GM12892 (cell line): ENCODE data around the gene PPP4R2.

Experiments used
- DNase-seq: peaks from one replicate; pipeline ENCODE4 v3.0.0; 2011; ENCODE audit not compliant: insufficient read length
- FAIRE-seq: peaks from 2 replicates; lab custom pipeline; 2011; peaks lifted over from hg19 to GRCh38; lab: Jason Lieb, UNC
- POLR2A ChIP-seq: IDR thresholded peaks from 2 replicates; pipeline ENCODE4 v1.6.1; 2011; ENCODE audit warnings: low read depth, low read length, control low read depth
- POLR2AphosphoS5 ChIP-seq: IDR thresholded peaks from 2 replicates; pipeline ENCODE4 v1.6.1; 2011; ENCODE audit warnings: low read depth, low read length, control low read depth
- TAF1 ChIP-seq: IDR thresholded peaks from 2 replicates; pipeline ENCODE4 v1.6.1; 2011; ENCODE audit warnings: low read depth, mild to moderate bottlenecking, control low read depth, low read length, borderline replicate concordance

The PPP4R2 gene

DNA sequence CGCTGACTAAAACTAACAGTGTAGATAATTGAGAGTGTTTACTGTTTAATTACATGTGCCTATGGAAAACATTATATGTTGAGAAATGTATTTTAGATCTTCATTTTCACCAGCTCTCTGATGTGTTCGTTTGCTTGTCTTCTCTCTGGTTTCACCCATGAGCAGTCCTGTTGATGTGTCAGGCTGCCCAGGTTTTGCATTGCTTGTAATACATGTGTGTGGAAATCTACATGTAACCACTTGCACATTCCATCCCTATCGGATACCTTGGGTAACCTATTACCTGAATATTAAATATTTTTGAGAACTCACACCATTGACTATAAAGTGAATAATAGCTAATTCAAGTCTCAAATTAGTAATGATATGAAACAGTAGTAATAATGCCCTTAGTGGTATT lies 13.1 kb downstream of the PPP4R2 start:
- TF ChIP-seq TAF1 (no peak), POLR2AphosphoS5 (no peak), POLR2A (no peak)
- DNase-seq, result no peak
- FAIRE-seq, result no peak

DNA sequence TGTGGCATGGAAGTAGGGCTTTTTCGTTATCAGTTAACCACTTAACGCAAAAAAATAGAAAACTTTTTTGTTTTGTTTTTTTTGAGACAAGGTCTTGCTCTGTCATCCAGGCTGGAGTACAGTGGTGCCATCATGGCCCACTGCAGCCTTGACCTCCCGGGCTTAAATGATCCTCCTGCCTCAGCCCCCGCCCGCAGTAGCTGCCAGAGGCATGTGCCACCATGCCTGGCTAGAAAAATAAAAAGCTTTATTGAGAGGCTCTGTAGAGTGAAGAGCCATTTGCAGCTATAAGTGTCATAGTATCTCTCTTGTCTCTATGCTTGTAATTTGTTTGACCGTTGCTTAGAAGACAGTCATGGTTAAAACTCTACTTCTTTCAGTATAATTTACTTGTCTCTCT lies 13.5 kb downstream of the PPP4R2 start:
- DNase-seq, result no peak
- TF ChIP-seq POLR2AphosphoS5 (no peak), POLR2A (no peak), TAF1 (no peak)
- no peak for FAIRE-seq

DNA sequence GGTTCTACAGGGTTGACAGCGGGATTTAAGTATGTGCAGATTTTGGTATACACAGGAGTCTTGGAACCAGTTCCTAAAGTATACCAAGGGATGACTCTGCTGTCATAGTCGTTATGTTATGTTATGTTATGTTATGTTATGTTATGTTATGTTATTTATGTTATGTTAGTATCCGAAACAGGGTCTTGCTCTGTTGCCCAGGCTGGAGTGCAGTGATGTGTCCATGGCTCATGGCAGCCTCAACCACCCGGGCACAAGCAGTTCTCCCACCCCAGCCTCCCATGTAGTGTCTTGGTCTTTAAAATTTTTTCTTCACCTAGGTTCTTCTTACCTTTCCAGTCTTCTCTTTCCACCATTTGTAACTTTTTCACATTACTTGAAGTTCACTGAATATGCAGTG lies 21.7 kb downstream of the PPP4R2 start:
- TF ChIP-seq TAF1, result no peak
- TF ChIP-seq POLR2AphosphoS5, result no peak
- no peak for TF ChIP-seq POLR2A
- FAIRE-seq (peak; percentile 14), DNase-seq (no peak)

DNA sequence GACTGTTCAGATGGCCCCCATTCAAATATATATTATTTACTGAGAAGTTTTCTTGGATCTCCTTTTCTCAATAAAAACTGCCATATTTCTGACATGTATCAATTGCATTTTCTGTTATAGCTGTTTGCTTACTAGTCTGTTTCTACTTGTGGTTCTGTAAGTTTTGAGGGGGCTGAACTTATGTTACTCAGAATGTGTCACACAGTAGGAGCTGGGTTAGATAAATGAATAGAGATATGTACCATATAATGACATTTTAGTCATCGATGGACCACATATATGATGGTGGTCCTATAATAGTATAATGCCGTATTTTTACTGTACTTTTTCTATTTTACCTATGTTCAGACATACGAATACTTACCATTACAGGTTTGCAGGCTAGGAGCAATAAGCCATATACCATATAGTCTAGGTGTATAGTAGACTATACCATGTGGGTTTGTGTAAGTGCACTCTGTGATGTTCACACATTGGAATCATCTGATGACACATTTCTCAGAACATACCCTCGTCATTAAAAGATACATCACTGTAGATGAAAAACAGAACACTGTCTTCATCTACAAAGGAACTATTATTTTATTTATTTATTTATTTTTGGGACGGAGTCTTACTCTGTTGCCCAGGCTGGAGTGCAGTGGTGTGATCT lies 22.3 kb downstream of the PPP4R2 start:
- DNase-seq, result no peak
- FAIRE-seq, result no peak
- no peak for TF ChIP-seq POLR2A
- no peak for TF ChIP-seq POLR2AphosphoS5
- no peak for TF ChIP-seq TAF1

DNA sequence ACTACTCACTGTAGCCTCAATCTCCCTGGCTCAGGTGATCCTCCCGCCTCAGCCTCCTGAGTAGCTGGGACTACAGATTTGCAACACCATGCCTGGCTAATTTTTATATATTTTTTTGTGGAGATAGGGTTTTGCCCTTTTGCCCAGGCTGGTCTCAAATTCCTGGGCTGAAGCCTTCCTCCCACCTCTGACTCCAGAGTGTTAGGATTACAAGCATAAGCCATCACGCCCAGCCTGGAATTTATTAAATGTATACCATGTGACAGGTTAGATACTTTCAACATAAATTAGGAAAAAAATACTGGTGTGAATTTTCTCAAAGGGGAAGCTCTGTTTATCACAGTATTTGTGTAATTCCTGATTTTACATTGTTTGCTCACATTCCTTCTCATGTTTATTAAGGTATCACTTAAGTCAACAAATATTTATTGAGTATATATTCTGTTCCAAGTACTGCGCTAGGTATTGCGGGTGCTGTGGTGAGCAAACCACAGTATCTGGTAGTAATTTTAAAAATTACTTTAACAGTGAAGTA lies 24.8 kb downstream of the PPP4R2 start:
- DNase-seq, result no peak
- TF ChIP-seq TAF1, result no peak
- no peak for TF ChIP-seq POLR2A
- no peak for TF ChIP-seq POLR2AphosphoS5
- FAIRE-seq, result no peak

DNA sequence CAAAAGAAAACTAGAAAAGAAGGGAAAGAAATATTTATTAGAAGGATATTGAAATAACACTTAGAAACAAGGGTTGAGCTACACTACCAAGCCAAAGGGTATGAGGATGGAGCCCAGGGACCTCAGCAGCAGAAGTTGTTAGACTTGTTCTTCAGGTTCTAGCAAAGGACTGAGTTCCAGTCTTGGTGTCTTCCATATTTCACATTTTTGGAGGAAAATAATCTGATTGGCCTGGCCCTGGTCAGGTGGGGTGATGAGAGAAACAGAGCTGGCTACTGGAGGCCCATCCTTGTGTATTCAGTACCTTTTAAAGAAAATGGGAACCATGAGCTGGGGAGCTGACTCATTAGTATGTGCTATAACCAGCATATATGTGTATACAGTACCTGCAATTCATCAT lies 28.2 kb downstream of the PPP4R2 start:
- FAIRE-seq (no peak), DNase-seq (no peak)
- no peak for TF ChIP-seq TAF1

DNA sequence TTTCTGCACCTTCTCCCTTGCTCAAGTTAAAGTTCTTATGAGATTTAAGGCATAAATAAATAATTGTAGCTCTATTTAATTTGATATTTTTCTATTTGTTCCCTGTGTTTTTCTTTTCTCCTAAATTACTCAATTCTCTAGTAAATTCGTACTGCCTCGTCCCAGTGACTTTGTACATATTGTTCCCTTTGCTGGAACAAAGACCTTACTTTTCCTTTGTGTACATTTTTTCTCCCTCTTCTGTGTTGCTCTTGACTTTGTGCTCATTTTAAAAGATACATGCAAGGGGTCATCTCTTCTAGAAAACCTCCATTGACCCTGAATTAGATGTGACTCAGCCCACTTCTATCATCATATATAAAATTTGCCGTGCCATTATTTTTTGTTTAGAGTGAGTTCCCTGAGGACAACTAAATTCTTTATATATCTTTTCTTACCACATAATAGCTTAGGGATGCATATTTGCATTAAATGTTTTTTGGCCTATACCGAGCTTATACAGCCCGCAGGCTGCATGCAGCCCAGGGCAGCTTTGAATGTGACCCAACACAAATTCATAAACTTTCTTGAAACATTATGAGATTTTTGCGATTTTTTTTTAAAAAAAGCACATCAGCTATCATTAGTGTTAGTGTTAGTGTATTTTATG lies 29.6 kb downstream of the PPP4R2 start:
- no peak for TF ChIP-seq TAF1
- TF ChIP-seq POLR2A, result no peak
- no peak for TF ChIP-seq POLR2AphosphoS5
- FAIRE-seq (no peak), DNase-seq (no peak)

DNA sequence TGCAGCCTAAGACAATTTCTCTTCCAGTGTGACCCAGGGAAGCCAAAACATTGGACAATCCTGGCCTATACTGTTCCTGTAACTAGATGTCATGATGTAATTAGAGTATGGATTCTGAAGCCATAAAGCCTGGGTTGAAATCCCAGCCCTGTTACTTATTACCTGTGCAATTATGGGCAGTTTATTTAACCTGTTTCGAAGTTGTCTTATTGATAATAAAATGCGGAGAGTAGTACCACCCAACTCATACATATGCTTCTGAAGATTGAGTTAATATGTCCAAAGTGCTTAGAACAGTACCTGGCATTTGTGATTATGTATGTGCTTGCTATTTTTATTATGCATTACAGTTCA lies 30.1 kb downstream of the PPP4R2 start:
- DNase-seq (no peak), FAIRE-seq (no peak)
- no peak for TF ChIP-seq POLR2AphosphoS5
- TF ChIP-seq POLR2A, result no peak
- TF ChIP-seq TAF1, result no peak

DNA sequence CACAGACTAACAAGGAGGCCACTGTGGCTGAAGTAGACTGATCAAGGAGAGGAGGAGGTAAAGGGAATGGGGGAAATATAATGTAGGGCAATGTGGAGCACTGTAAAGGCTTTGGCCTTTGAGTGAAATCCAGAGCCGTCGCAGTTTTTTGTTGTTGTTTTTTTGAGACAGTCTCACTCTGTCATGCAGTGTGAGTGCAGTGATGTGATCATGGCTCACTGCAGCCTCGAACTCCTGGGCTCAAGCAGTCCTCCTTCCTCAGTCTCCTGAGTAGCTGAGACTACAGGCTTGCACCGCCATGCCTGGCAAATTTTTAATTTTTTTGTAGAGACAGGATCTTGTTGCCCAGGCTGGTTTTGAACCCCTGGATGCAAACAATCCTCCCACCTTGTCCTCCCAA lies 32.2 kb downstream of the PPP4R2 start:
- FAIRE-seq (no peak), DNase-seq (no peak)
- TF ChIP-seq POLR2A (no peak), POLR2AphosphoS5 (no peak), TAF1 (no peak)

DNA sequence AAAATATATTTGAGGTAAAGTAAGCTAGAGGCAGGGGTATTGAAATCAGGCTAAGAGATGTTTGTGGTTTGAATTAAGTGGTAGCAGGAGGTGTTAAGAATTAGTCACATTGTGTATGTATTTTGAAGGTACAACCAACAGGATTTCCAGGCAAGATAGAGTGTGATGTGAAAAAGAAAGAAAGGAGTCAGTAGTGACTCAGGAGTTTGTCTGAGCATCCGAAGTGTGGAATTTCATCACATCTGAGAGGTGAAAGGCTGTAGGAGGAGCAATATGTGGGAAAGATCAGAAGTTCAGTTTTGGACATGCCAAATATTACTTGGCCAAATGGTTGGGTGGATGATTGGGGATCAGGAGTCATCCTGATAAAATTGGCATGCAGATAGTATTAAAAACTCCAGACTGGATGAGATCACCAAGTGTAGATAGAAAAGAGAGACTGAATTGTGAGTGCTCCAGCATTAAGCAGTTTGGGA lies 32.7 kb downstream of the PPP4R2 start:
- FAIRE-seq, result peak; percentile 70
- TF ChIP-seq POLR2A (no peak), POLR2AphosphoS5 (no peak), TAF1 (no peak)
- DNase-seq, result no peak

DNA sequence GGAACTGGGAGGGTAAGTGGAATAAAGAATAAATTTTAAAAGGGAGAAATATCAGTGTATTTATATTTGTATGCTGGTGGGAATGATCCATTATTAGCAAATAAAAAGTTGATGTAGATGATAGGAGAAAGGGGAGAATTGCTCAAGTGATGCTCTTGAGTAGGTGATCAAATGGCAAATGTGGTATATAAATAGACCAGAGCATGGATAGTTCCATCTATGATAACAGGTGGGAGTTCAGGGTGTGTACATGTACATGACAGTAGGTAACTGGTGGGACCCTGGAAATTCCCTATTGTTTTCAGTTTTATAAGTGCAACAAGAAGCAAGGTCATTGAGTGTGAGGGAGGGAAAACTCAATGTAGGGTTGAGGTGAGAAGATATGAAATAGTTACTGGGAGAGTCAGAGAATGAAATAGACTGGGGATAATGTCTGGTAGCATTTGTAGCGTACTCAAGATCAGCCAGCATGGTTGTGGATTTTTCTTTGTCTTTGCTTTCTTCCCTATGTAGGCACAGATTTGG lies 33.5 kb downstream of the PPP4R2 start:
- TF ChIP-seq POLR2A (no peak), POLR2AphosphoS5 (no peak), TAF1 (no peak)
- no peak for FAIRE-seq
- DNase-seq, result no peak

DNA sequence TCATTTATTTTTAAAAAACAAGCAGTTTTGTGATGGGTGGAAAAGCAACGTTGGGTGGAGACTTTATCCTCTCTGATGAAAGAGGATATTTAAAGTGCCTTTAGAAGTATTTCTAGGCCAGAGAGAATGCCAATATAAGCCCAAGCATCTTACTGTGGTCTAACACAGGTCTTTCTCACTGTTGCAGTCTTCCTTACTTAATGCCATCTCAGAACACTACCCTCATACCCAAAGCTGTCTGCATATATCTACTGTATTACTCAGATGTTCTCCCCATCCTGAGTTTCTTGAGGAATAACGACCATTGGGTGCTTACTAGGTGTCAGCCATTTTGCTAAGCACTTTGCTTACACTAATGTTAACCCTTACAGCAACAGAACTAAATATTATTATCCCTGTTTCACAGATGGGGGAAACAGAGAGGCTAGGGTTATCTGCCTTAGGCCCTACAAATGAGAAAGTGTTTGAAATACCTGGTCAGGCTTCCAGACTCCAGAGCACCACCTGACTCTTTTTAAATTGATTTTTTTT lies 35.0 kb downstream of the PPP4R2 start:
- FAIRE-seq (no peak), DNase-seq (no peak)
- TF ChIP-seq POLR2A (no peak), POLR2AphosphoS5 (no peak), TAF1 (no peak)
